Naive B cell (primary cell): ENCODE results near the gene HAL. TPM values are rescaled to one million over a fixed set of nuclear protein-coding genes. Genes with fewer than 3 reads are reported as not detected.

Experiments
- ATAC-seq, 2 donors: fragments of 150-1000 bp; cut with Tn5 transposase; 2 replicates each; pipeline ENCODE4 v1.10.0; 2021; ENCODE audit warnings: low read depth in 2 of 2, mild to moderate bottlenecking in 2 of 2, moderate library complexity in 2 of 2
- DNase-seq: peaks from one replicate; pipeline ENCODE4 v3.0.0; 2022
- H3K27ac Mint-ChIP-seq, 6 donors: one replicate each; pipeline ENCODE4 v1.8.0; 2020 to 2022; ENCODE audit warnings: mild to moderate bottlenecking in 6 of 6, mixed read lengths in 6 of 6, moderate library complexity in 5 of 6, inconsistent platforms in 2 of 6
- H3K27me3 Mint-ChIP-seq, 3 donors: one replicate each; pipeline ENCODE4 v1.8.0; 2021 to 2022; ENCODE audit warnings: mixed read lengths in 3 of 3, mild to moderate bottlenecking in 1 of 3
- H3K36me3 Mint-ChIP-seq, 2 donors: one replicate each; pipeline ENCODE4 v1.8.0; 2020 to 2022; ENCODE audit warnings: mixed read lengths in 2 of 2, inconsistent platforms in 1 of 2, mild to moderate bottlenecking in 1 of 2
- H3K4me1 Mint-ChIP-seq, 3 donors: one replicate each; pipeline ENCODE4 v1.8.0; 2020 to 2022; ENCODE audit warnings: mixed read lengths in 3 of 3, inconsistent platforms in 1 of 3, mild to moderate bottlenecking in 1 of 3, moderate library complexity in 1 of 3
- H3K4me3 Mint-ChIP-seq, 8 donors: one replicate each; pipeline ENCODE4 v1.8.0; 2020 to 2022; ENCODE audit warnings: mild to moderate bottlenecking in 8 of 8, mixed read lengths in 8 of 8, moderate library complexity in 8 of 8, inconsistent platforms in 2 of 8
- H3K9me3 Mint-ChIP-seq, 7 donors: one replicate each; pipeline ENCODE4 v1.8.0; 2020 to 2022; ENCODE audit warnings: mixed read lengths in 7 of 7, mild to moderate bottlenecking in 5 of 7, inconsistent platforms in 2 of 7, moderate library complexity in 1 of 7
- polyA plus RNA-seq, 6 donors: library from polyadenylated mRNA; unstranded; fragments of 300-500 nt; fragmentation: Illumina TruSeq; gene quantifications; one replicate each; pipeline ENCODE4 v1.2.3, GENCODE V29; 2021; ENCODE audit warnings: low read depth in 6 of 6

The HAL gene, protein sequence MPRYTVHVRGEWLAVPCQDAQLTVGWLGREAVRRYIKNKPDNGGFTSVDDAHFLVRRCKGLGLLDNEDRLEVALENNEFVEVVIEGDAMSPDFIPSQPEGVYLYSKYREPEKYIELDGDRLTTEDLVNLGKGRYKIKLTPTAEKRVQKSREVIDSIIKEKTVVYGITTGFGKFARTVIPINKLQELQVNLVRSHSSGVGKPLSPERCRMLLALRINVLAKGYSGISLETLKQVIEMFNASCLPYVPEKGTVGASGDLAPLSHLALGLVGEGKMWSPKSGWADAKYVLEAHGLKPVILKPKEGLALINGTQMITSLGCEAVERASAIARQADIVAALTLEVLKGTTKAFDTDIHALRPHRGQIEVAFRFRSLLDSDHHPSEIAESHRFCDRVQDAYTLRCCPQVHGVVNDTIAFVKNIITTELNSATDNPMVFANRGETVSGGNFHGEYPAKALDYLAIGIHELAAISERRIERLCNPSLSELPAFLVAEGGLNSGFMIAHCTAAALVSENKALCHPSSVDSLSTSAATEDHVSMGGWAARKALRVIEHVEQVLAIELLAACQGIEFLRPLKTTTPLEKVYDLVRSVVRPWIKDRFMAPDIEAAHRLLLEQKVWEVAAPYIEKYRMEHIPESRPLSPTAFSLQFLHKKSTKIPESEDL
- polyA plus RNA-seq, result 1 to 10 TPM in 1 of 6 donors, under 1 TPM in 3, not detected in 2; 0.36 to 1.4 (median 0.75) TPM

DNA sequence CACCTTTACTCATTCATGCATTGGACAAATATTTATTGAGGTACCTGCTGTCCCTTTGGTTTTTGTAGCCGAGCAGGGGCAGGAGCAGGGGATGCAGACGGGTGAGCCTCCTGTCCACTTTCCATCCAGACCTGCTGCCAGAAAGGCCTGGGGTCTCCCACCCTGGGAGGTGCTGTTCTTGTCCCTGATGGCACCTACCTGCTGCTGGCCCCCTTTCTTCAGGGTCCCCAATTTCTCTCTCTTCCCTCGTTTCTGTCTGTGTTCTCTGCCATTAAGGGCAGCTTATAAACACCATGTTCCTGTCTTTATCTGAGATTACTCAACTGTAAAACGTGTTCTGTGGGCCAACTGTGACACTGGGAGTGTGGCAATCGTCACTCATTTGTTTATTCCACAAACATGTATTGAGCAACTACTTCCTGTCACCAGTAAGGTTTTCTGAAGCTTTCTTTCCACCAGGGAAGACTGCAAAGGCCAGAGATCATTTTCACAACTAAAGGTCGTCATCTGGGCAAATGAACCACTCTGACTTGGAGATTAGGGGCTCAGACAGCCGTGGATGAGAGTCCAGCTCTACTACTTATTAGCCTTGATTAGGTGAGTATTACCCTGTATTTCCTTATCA is at the start of gene HAL:
Gene HAL (minus strand): TSS at position 311 of the 625 bp plus-strand sequence. CDS start 434 bp downstream, outside the sequence.
- Mint-ChIP-seq H3K36me3 (peaks cover 5 to 22% of the 10 kb centered on the region in 2 donors), H3K27ac (peak within 1 kb of the TSS in 3 of 6 donors; percentile 1 to 59 (median 14)), H3K4me3 (no peak within 1 kb of the TSS), H3K27me3 (no peaks in the 10 kb centered on the region), H3K9me3 (no peaks in the 10 kb centered on the region), H3K4me1 (peaks cover 10 to 15% (median 13%) of the 10 kb centered on the region in 3 donors)
- ATAC-seq (no peak), DNase-seq (no peak)

DNA sequence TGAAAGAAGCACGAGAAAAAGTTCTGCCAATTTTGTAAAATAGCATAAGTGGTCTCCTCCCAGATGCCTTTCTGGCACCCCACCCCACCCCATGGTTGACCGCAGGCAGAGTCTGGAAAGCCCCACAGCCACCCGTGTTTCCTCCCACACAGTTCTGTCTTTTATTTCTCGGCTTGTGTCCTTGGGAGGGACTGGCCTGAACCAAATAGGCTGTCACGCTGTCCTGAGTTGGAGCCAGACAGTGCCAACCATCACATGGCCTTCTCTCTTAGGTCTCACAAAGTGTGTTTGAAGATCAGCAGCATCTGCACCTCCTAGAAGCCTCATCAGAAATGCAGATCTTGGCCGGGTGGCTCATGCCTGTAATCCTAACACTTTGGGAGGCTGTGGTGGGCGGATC is 49.4 kb upstream of the HAL start:
- ATAC-seq (peak; percentile 81 to 86), DNase-seq (peak; percentile 71)
- Mint-ChIP-seq H3K9me3 (no peaks in the 10 kb centered on the region), H3K27me3 (no peaks in the 10 kb centered on the region), H3K4me1 (peaks cover 50 to 83% (median 72%) of the 10 kb centered on the region in 3 donors), H3K36me3 (peaks cover 0 to 4% of the 10 kb centered on the region in 2 donors), H3K4me3 (peak overlapping the region; percentile 19 to 90 (median 76)), H3K27ac (peak overlapping the region; percentile 87 to 97 (median 92))

DNA sequence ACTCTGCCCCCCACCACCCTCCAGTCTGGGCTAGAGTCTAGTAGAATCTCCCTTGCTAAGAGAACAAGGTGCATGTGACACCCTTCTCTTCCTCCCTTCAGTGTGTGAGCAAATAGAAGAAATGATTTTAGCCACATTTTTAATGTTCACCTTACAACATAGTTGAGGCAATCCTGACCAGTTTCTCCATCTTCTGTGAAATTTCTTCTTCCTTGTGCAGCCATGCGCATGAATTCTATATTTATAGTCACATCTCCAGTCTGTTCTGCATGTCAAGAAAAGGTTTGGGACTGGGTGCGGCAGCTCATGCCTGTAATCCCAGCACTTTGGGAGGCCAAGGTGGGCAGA is 48.8 kb upstream of the HAL start:
- no peaks in the 10 kb centered on the region for H3K9me3 Mint-ChIP-seq
- DNase-seq, result no peak
- H3K27ac Mint-ChIP-seq, result peak overlapping the region; percentile 87 to 95 (median 92)
- H3K27me3 Mint-ChIP-seq, result no peaks in the 10 kb centered on the region
- ATAC-seq, result no peak
- H3K36me3 Mint-ChIP-seq, result peaks cover 0 to under 1% of the 10 kb centered on the region in 2 donors
- peaks cover 50 to 84% (median 74%) of the 10 kb centered on the region in 3 donors for H3K4me1 Mint-ChIP-seq
- peak overlapping the region in 7 of 8 donors; percentile 52 to 90 (median 79) for H3K4me3 Mint-ChIP-seq

DNA sequence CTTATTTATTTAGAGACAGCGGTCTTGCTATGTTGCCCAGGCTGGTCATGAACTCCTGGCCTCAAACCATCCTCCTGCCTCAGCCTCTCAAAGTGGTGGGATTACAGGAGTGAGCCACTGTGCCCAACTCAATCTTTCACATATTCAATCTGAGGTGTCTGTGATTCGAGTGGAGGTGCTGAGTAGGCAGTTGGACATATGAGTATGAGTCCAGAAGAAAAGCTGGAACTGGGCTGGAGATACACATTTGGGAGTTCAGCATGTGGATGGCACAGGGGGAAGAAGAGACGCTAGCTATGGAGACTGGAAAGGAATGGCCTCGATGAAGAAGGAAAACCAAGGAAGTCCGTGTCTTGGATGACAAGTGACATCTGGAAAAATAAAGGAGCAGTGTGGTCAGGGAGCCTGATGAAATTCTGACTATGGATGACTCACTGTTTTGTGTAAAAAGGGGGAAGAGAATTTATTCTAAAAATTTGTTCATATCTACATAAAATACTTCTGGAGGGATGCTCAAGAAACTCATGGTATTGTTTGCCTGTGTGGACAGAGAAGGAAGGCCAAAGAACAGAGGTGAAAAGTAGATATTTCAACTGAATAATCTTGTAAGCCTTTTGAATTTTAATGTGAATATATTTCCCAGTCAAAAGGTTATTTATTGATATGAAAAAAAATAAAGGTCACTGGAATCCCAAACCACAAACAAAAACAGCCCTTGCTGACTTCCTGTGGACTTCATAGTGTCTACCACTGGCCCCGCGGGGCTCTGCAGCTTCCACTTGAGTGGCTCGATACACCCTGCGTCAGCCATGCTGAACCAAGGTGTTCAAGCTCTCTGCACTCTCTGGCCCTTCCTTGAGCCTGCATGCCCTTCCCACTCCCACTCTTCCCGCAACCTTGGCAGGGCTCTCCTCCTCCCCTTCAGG is 48.1 kb upstream of the HAL start:
- Mint-ChIP-seq H3K9me3 (no peaks in the 10 kb centered on the region), H3K4me3 (peak overlapping the region; percentile 48 to 90 (median 76)), H3K27ac (peak overlapping the region; percentile 87 to 95 (median 92)), H3K27me3 (no peaks in the 10 kb centered on the region), H3K4me1 (peaks cover 47 to 82% (median 72%) of the 10 kb centered on the region in 3 donors), H3K36me3 (no peaks in the 10 kb centered on the region)
- ATAC-seq, result peak; percentile 32 to 40
- no peak for DNase-seq

DNA sequence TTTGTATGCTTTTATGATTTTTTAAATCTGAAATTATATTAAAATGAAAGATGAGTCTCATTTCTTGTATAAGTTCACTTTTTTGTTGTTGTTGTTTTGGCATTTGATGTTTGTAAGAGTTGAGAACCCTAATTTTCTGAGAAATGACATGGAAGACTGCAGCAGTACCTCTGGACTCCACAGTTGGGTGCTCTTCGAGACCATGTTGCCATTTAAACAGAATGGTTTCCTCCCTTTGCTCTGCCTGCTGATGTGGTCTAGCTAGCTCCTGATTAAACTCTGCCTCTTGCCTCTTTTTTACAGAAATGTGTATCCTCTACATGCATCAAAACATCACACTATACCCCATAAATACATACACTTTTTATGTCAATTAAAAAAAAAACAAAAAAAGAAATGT is 45.0 kb upstream of the HAL start:
- Mint-ChIP-seq H3K36me3 (no peaks in the 10 kb centered on the region), H3K4me1 (peaks cover 21 to 51% (median 42%) of the 10 kb centered on the region in 3 donors), H3K4me3 (no peak overlapping the region), H3K9me3 (no peaks in the 10 kb centered on the region), H3K27ac (peak overlapping the region in 1 of 6 donors; percentile 44), H3K27me3 (no peaks in the 10 kb centered on the region)
- ATAC-seq (no peak), DNase-seq (no peak)

DNA sequence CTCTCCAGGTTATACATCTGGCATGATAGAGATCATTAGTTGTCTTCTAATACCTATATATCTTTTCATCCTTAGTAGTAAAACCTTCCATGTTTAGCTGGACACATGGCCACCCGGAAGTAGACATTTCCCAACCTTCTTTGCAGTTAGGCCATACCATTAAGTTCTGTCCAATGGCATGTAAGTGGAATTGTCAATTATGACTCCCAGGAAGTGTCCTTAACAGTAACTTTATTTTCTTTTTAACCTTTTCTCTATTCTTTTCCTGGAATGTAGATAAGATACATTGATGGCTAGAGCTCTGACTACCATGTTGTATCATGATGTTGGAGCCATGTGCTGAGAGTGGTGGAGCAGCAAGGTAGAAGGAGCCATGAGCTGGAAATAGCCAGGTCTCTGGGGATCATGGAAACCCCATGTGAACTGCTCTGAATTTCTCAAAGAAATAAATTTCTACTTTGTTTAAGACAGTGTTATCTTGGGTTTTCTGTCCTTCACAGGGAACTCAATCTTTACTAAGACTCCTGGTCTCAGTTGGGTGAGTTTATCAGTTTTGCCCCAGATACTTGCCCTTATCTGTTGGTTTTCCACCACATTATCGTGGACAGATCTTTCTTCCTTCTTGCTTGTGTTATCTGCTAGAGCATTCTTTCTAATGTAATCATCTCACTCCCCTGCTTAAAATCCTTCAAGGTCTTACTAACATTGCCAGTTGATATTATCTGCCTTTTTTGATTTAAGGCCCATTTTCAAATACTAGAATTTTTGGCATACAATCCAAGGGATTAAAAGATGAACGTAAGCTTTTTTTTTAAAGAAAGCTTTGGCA is 44.4 kb upstream of the HAL start:
- H3K9me3 Mint-ChIP-seq, result no peaks in the 10 kb centered on the region
- no peak overlapping the region for H3K4me3 Mint-ChIP-seq
- H3K4me1 Mint-ChIP-seq, result peaks cover 18 to 44% (median 36%) of the 10 kb centered on the region in 3 donors
- ATAC-seq (no peak), DNase-seq (no peak)
- no peaks in the 10 kb centered on the region for H3K27me3 Mint-ChIP-seq
- H3K27ac Mint-ChIP-seq, result peak overlapping the region in 1 of 6 donors; percentile 44
- no peaks in the 10 kb centered on the region for H3K36me3 Mint-ChIP-seq

DNA sequence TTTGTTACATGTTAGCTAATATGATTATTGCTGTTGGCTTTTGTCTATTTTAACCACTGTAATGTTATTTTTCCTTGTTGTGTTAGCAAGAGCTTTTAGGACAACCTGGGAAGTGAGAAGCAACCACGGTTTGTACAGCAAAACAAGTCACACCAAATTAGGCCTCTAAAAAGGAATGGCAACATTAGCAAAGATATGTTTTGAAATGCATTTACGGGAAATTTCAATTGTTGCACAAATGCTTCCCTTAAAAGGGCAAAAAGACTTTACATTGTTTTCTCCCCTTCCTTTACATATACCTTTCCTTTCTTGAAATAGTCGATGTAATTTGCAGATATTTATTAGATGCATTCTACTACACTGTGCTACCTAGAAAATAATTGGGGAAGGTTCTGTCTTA is 43.4 kb upstream of the HAL start:
- Mint-ChIP-seq H3K9me3 (no peaks in the 10 kb centered on the region), H3K27me3 (no peaks in the 10 kb centered on the region), H3K27ac (no peak overlapping the region), H3K4me1 (peaks cover 10 to 34% (median 26%) of the 10 kb centered on the region in 3 donors), H3K36me3 (no peaks in the 10 kb centered on the region), H3K4me3 (no peak overlapping the region)
- DNase-seq (no peak), ATAC-seq (no peak)

DNA sequence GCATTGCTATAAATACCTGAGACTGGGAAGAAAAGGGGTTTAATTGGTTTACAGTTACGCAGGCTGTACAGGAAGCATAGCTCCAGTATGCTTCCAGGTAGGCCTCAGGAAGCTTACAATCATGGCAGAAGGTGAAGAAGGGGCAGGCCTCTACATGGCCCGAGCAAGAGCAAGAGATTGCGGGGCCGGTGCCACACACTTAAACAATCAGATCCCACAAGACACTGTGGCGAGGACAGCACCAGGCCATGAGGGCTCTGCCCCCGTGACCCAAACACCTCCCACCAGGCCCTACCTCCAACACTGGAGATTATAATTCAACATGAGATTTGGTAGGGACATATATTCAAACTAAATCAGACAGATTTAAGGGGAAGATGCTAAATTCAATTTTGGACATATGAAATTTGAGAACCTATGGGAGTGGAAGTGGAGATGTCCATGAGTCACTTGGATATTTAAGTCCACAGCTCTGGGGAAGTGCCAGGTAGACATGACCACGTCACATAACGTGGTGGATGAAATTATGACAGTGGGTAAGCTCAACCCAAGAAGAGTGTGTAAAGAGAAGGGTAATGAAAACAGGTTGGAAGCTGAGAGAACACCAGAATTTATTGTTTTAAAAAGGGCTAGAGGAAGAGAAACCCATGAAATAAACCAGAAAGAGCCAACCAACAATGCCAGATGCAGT is 40.8 kb upstream of the HAL start:
- Mint-ChIP-seq H3K4me3 (no peak overlapping the region), H3K9me3 (no peaks in the 10 kb centered on the region), H3K4me1 (peaks cover 7 to 24% (median 12%) of the 10 kb centered on the region in 3 donors), H3K36me3 (peaks cover 0 to 4% of the 10 kb centered on the region in 2 donors), H3K27me3 (no peaks in the 10 kb centered on the region), H3K27ac (no peak overlapping the region)
- DNase-seq (no peak), ATAC-seq (no peak)

DNA sequence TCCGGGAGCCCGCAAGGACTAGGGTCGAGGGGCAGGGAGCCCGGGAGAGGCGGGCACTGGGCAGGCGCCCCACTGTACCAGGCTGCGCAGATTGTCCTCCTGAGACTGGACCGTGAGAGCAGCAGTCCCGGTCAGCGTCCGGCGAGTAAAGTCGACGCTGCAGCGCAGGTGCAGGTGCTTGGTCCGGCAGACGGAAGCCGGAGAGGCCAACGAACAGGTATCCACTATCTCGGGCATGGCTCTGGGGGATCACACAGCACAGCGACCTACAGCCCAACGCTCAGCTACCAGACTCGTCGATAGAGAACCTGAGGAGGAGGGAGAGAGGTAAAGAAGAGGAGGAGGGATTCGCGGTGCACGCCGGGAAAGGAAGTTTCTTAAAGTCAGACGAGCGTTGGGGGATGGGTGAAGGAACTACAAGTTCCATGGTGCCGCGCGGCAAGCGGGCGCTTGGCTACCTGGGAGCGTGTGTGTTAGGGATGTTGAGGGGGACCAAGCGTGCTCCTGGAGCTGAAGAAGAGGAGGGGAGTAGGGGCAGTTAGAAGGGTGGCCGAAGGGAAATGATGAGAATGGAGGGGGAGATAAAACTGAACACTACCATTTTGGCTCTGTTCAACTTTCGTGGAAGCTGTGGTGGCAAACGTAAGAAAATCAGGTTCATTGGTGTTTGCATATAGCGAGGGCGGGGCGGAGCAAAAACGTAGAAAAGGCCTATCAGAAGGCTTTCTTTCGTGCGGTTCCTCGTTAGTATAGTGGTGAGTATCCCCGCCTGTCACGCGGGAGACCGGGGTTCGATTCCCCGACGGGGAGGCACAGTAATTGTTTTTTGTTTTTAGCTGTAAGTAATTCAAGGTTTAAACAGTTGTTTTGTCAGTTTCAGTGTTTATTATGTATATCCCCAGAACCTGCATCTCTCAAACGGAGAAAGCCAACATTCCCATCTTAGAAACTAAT is 39.4 kb upstream of the HAL start, which contains the start of gene LTA4H:
Gene LTA4H (minus strand): TSS at position 305 of the 954 bp plus-strand sequence. CDS start 68 bp downstream, at position 237.
- Mint-ChIP-seq H3K4me3 (no peak within 1 kb of the TSS), H3K9me3 (no peaks in the 10 kb centered on the region), H3K4me1 (peaks cover 14 to 27% (median 17%) of the 10 kb centered on the region in 3 donors), H3K36me3 (peaks cover 3 to 5% of the 10 kb centered on the region in 2 donors), H3K27ac (no peak within 1 kb of the TSS), H3K27me3 (no peaks in the 10 kb centered on the region)
- peak; percentile 96 for DNase-seq
- peak; percentile 88 to 89 for ATAC-seq

DNA sequence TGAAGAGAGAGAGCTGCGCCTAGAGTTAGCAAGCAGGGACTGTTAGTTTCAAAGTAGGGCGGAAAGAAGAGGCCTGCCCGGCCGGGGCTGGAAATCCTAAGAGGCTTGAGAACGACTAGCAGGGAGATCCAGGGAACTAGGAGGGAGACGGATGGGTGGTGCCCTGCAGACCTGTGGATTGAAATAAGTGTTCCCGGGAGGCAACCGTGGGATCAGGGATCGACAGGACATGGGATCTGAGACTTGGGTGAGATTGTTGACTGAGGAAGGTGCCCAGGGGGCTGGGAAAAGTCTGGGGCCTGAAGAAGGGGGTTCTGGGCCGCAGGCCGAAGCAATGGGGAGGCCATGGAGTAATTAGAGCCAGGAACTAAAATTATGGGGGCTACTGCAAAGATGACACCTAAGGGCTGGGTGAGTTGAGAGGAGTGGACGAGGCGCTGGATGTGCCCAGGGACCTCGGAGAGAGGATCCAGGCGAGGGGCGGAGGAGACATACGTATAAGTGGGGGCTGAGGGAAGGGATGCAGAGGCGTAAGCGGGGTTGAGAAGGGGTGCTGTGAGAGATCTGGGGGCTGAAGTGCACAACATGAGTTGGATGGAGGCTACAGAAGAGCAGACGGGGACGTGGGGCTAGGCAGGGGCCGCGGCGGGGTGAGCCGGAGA is 38.6 kb upstream of the HAL start:
- DNase-seq, result no peak
- Mint-ChIP-seq H3K27ac (no peak overlapping the region), H3K4me1 (peaks cover 21 to 33% (median 22%) of the 10 kb centered on the region in 3 donors), H3K9me3 (no peaks in the 10 kb centered on the region), H3K4me3 (no peak overlapping the region), H3K27me3 (no peaks in the 10 kb centered on the region), H3K36me3 (peaks cover 10 to 13% of the 10 kb centered on the region in 2 donors)
- ATAC-seq, result no peak
